SKM-1 treated with dmso at 0.1 percent for 144 hours (cell line): ENCODE data around the gene TST.

ENCODE experiments used
- DNase-seq: peaks from one replicate; lab custom pipeline; 2025; ENCODE audit not compliant: unreplicated experiment; lab: John Stamatoyannopoulos, UW

The TST gene

GRCh38 chr22:36988075-36988832 lies 31.0 kb downstream of the TST start:
- DNase-seq: no peak

GRCh38 chr22:36986242-36986821 lies 32.9 kb downstream of the TST start:
- DNase-seq: no peak

GRCh38 chr22:36985211-36985889 lies 33.9 kb downstream of the TST start:
- no peak for DNase-seq

GRCh38 chr22:36982136-36982535 lies 37.1 kb downstream of the TST start:
- DNase-seq: no peak

- DNase-seq: no peak
These were observed 37.9 kb downstream of the TST start for GRCh38 chr22:36981247-36981775.

GRCh38 chr22:36979016-36979910 lies 40.0 kb downstream of the TST start:
- no peak for DNase-seq

- DNase-seq: peak; percentile 87
These were observed 41.1 kb downstream of the TST start for GRCh38 chr22:36977947-36978660.

- DNase-seq: peak; percentile 68
These were observed 41.8 kb downstream of the TST start for GRCh38 chr22:36977401-36977861.

GRCh38 chr22:36976606-36977005 lies 42.6 kb downstream of the TST start:
- DNase-seq: no peak

GRCh38 chr22:36971341-36972125 lies 47.7 kb downstream of the TST start:
- DNase-seq: no peak

- DNase-seq: no peak
These were observed 50.8 kb downstream of the TST start for GRCh38 chr22:36968249-36968964.

GRCh38 chr22:36966851-36967540 lies 52.3 kb downstream of the TST start:
- no peak for DNase-seq

- DNase-seq: peak; percentile 74
These were observed 53.6 kb downstream of the TST start for GRCh38 chr22:36965696-36966095.

GRCh38 chr22:36964106-36964505 lies 55.1 kb downstream of the TST start:
- DNase-seq: no peak

GRCh38 chr22:36963302-36963701 lies 55.9 kb downstream of the TST start:
- DNase-seq: no peak

- DNase-seq: no peak
These were observed 57.6 kb downstream of the TST start for GRCh38 chr22:36961626-36962025.
